Neural crest cell (in vitro differentiated cells): ENCODE data around the gene SPCS1. TPM values are rescaled to one million over a fixed set of nuclear protein-coding genes. Genes with fewer than 3 reads are reported as not detected.

Experiments used
- DNase-seq: peaks from one replicate; pipeline ENCODE4 v3.0.0; 2021; ENCODE audit warnings: low read depth, mixed read lengths, low spot score
- H3K27ac Mint-ChIP-seq: one replicate; pipeline ENCODE4 v1.8.0; 2021; ENCODE audit warnings: mild to moderate bottlenecking, mixed read lengths; ENCODE audit not compliant: unreplicated experiment
- H3K27me3 Mint-ChIP-seq: 2 replicates; pipeline ENCODE4 v1.8.0; 2021; ENCODE audit warnings: low read depth, mild to moderate bottlenecking, mixed read lengths
- H3K36me3 Mint-ChIP-seq: 2 replicates; pipeline ENCODE4 v1.8.0; 2021; ENCODE audit warnings: low read depth, mild to moderate bottlenecking, mixed read lengths
- H3K4me1 Mint-ChIP-seq: 2 replicates; pipeline ENCODE4 v1.8.0; 2021; ENCODE audit warnings: mixed read lengths
- H3K4me3 Mint-ChIP-seq: one replicate; pipeline ENCODE4 v1.8.0; 2021; ENCODE audit warnings: mild to moderate bottlenecking, mixed read lengths
- H3K9me3 Mint-ChIP-seq: 2 replicates; pipeline ENCODE4 v1.8.0; 2021; ENCODE audit warnings: mixed read lengths
- CTCF ChIP-seq: fragments of 200-600 bp; sonication (generic); conservative IDR thresholded peaks from 2 replicates; pipeline ENCODE4 v1.5.0; 2021; ENCODE audit warnings: antibody characterized with exemption, mild to moderate bottlenecking
- total RNA-seq: library from RNA; stranded (reverse); gene quantifications from 2 replicates; pipeline ENCODE4 v1.2.1, GENCODE V29; 2021

Gene SPCS1
- total RNA-seq, 1 donor from 2014 or later = 101 TPM

DNA sequence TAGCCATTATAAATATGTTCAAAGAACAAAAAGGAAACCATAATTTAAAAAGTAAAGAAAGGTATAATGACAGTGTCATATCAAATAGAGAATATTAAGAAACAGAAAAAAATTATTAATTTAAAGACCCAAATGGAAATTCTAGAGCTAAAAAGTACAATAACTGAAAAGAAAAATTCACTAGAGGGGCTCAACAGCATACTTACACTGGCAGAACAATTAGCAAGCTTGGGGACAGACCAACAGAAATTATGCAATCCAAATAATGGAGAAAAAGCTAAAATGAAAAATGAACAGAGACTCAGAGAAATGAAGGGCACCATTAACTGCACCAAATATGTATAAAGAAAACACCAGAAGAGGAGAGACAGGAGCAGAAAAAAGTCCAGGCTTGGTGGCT is 13.7 kb downstream of the SPCS1 start:
- Mint-ChIP-seq H3K4me1 (peaks cover 9% of the 10 kb centered on the region), H3K4me3 (no peak overlapping the region), H3K27ac (no peak overlapping the region), H3K27me3 (no peaks in the 10 kb centered on the region), H3K36me3 (peaks cover 29% of the 10 kb centered on the region), H3K9me3 (peaks cover 3% of the 10 kb centered on the region)
- no peak for TF ChIP-seq CTCF
- no peak for DNase-seq

- Mint-ChIP-seq H3K27me3 (no peaks in the 10 kb centered on the region), H3K4me3 (no peak overlapping the region), H3K4me1 (peaks cover 5% of the 10 kb centered on the region), H3K27ac (no peak overlapping the region), H3K9me3 (peaks cover 3% of the 10 kb centered on the region), H3K36me3 (peaks cover 29% of the 10 kb centered on the region)
- no peak for DNase-seq
- TF ChIP-seq CTCF = no peak
These were observed 15.3 kb downstream of the SPCS1 start for GRCh38 chr3:52721002-52721729.

DNA sequence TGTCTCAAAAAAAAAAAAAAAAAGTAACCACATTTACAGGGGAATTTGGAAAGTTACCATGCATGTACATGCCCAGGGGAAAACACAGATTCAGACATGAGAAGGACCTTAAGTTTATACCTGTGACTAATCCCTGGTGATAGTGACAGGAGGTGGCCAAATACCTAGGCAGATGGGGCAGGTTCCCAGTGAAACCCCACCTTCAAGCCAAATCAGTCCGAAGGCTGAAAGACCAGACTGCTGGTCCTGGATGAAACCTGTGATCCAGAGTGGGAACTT is 15.8 kb downstream of the SPCS1 start:
- H3K4me3 Mint-ChIP-seq = no peak overlapping the region
- H3K27ac Mint-ChIP-seq = no peak overlapping the region
- no peaks in the 10 kb centered on the region for H3K27me3 Mint-ChIP-seq
- H3K36me3 Mint-ChIP-seq = peaks cover 29% of the 10 kb centered on the region
- H3K4me1 Mint-ChIP-seq = peaks cover under 1% of the 10 kb centered on the region
- H3K9me3 Mint-ChIP-seq = peaks cover 3% of the 10 kb centered on the region
- no peak for TF ChIP-seq CTCF
- no peak for DNase-seq

DNA sequence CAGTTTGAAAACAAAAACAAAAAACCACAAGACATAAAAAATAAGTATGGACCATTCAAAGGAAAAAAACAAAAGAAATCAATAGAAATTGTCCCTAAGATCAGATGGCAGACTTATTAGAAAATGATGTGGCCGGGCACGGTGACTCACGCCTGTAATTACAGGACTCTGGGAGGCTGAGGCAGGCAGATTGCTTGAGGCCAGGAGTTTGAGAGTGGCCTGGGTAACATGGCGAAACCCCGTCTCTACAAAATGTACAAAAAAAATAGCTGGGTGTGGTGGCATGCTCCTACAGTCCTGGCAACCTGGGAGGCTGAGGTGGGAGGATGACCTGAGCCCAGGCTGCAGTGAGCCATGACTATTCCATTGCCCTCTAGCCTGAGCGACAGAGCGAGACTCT is 16.6 kb downstream of the SPCS1 start:
- no peak for TF ChIP-seq CTCF
- no peak overlapping the region for H3K27ac Mint-ChIP-seq
- DNase-seq = no peak
- peaks cover 33% of the 10 kb centered on the region for H3K36me3 Mint-ChIP-seq
- H3K9me3 Mint-ChIP-seq = peaks cover 3% of the 10 kb centered on the region
- H3K4me3 Mint-ChIP-seq = no peak overlapping the region
- H3K27me3 Mint-ChIP-seq = no peaks in the 10 kb centered on the region
- no peaks in the 10 kb centered on the region for H3K4me1 Mint-ChIP-seq

DNA sequence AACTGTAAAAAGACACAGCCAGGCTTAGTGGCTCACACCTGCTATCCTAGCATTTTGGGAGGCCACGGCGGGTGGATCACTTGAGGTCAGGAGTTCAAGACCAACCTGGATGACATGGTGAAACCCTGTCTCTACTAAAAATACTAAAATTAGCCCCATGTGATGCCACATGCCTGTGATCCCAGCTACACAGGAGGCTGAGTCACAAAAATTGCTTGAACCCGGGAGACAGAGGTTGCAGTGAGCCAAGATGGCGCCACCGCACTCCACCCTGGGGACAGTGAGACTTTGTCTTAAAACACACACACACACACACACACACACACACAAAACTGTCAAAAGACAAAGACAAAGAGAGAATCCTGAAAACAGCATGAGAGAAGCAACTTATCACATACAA is 18.0 kb downstream of the SPCS1 start:
- no peak for TF ChIP-seq CTCF
- no peak overlapping the region for H3K27ac Mint-ChIP-seq
- H3K4me3 Mint-ChIP-seq = no peak overlapping the region
- no peaks in the 10 kb centered on the region for H3K4me1 Mint-ChIP-seq
- DNase-seq = no peak
- H3K36me3 Mint-ChIP-seq = peaks cover 40% of the 10 kb centered on the region
- no peaks in the 10 kb centered on the region for H3K27me3 Mint-ChIP-seq
- H3K9me3 Mint-ChIP-seq = peaks cover 7% of the 10 kb centered on the region
